ENCODE data around the gene HLA-DRB5. TPM values are rescaled to one million over a fixed set of nuclear protein-coding genes. Genes with fewer than 3 reads are reported as not detected.

Gene HLA-DRB5
- total RNA-seq (2021; fragmentation: NEBNext Ultra II Directional; extraction: Animal tissue kit (Norgen Biotek cat#: 25700)) (1.0 and 1.4 TPM in 2 replicates), polyA plus RNA-seq (2011; rRNA removed) (0.83 and 0.86 TPM in 2 replicates), polyA minus RNA-seq (2011; rRNA and poly(A)+ RNA removed) (0.32 and 0.57 TPM in 2 replicates)
- 1.0 TPM for polyA plus RNA-seq (2011; cell fraction: cytosol; rRNA removed)
- polyA plus RNA-seq (2011; cell fraction: nucleus; rRNA removed) = 1.1 TPM
- 0.63 to 1.5 TPM (median 0.94 TPM) in 4 replicates for polyA plus RNA-seq (2012, experiment 1 of 2)
- 0.47 TPM for polyA plus RNA-seq (2012, experiment 2 of 2)
- polyA plus RNA-seq (2013, experiment 1 of 2) = 0.41 TPM
- polyA plus RNA-seq (2013, experiment 2 of 2) = 0.37 TPM
- not detected for polyA minus RNA-seq (2011; cell fraction: cytosol; rRNA and poly(A)+ RNA removed)
- polyA minus RNA-seq (2011; cell fraction: nucleus; rRNA and poly(A)+ RNA removed) = not detected
- long read RNA-seq, experiment 1 = 0 reads
- long read RNA-seq, experiment 2 = 0 reads

- Histone ChIP-seq H4K5ac (ENCODE audit: insufficient read length, low read depth, low read length) (no peak within 1 kb of the TSS), H4K8ac (ENCODE audit: extremely low read depth, insufficient read depth, low read length) (no peak within 1 kb of the TSS), H3K79me2 (ENCODE audit: control insufficient read depth in 1 of 2, insufficient read depth in 2 of 2, low read length in 2 of 2) (no peaks in the 10 kb centered on the region), H3K9ac (replicated peaks in 1 of 4; ENCODE audit: extremely low read depth in 1 of 4, low read depth in 3 of 4, low read length in 3 of 4) (no peak within 1 kb of the TSS), H3K27me3 (replicated peaks in 1 of 4; ENCODE audit: control insufficient read depth in 3 of 4, extremely low read depth in 1 of 4, insufficient read depth in 3 of 4, low read length in 3 of 4) (no peaks in the 10 kb centered on the region), H3K23me2 (ENCODE audit: low read depth, low read length) (no peaks in the 10 kb centered on the region), H3K23ac (ENCODE audit: insufficient read length) (no peak within 1 kb of the TSS), H3K4me2 (ENCODE audit: insufficient read depth in 1 of 2, low read depth in 2 of 2, low read length in 2 of 2) (no peak within 1 kb of the TSS), H3K79me1 (ENCODE audit: low read depth, low read length) (no peaks in the 10 kb centered on the region), H2BK20ac (ENCODE audit: low read length) (no peak within 1 kb of the TSS), H3K18ac (ENCODE audit: extremely low read depth, low read length) (no peak within 1 kb of the TSS), H2AK5ac (ENCODE audit: low read depth, low read length) (no peak within 1 kb of the TSS), H4K20me1 (replicated peaks in 1 of 2; ENCODE audit: control insufficient read depth in 1 of 2, insufficient read depth in 2 of 2, low read length in 2 of 2) (no peaks in the 10 kb centered on the region), H3K14ac (ENCODE audit: insufficient read length) (no peak within 1 kb of the TSS), H3K27ac (ENCODE audit: low read depth, low read length) (no peak within 1 kb of the TSS), H2BK5ac (ENCODE audit: low read depth, low read length) (no peak within 1 kb of the TSS), H4K91ac (replicated peaks; ENCODE audit: insufficient read length, low read length) (no peak within 1 kb of the TSS), H3K4ac (replicated peaks; ENCODE audit: insufficient read length, low read depth, low read length) (no peak within 1 kb of the TSS), H2AFZ (ENCODE audit: low read length) (peak within 1 kb of the TSS; percentile 44; the same call in 1 of the 2 replicates), H2BK12ac (ENCODE audit: low read depth, low read length) (no peak within 1 kb of the TSS), H2BK15ac (ENCODE audit: low read length) (no peak within 1 kb of the TSS), H3K4me3 (ENCODE audit: extremely low read depth in 1 of 4, insufficient read depth in 2 of 4, low read depth in 3 of 4, low read length in 4 of 4) (no peak within 1 kb of the TSS), H3K9me3 (ENCODE audit: insufficient read depth in 2 of 2, low read depth in 1 of 2, low read length in 1 of 2) (no peaks in the 10 kb centered on the region), H3K36me3 (ENCODE audit: control insufficient read depth in 2 of 4, insufficient read depth in 4 of 4, low read length in 3 of 4) (no peaks in the 10 kb centered on the region), H3K4me1 (replicated peaks in 1 of 4; ENCODE audit: control insufficient read depth in 3 of 4, insufficient read depth in 4 of 4, low read length in 3 of 4) (no peaks in the 10 kb centered on the region), H2BK120ac (replicated peaks; ENCODE audit: low read depth, low read length) (no peak within 1 kb of the TSS), H3K56ac (replicated peaks; ENCODE audit: insufficient read length, low read depth, low read length) (no peak within 1 kb of the TSS)
- ChIA-PET POLR2A (ENCODE audit: partially characterized antibody) (no interaction called here), CTCF (ENCODE audit: partially characterized antibody) (no interaction called here)
- DNase-seq (ENCODE audit: low read depth in 1 of 2, low spot score in 2 of 2) (no peak), FAIRE-seq (no peak)
- TF ChIP-seq NRF1 (IDR thresholded peaks at IDR 0.05; ENCODE audit: low read depth, low read length) (no peak), RFX5 (IDR thresholded peaks at IDR 0.05; ENCODE audit: borderline replicate concordance, low read depth, low read length) (peak; percentile 85), JUN (IDR thresholded peaks at IDR 0.05; ENCODE audit: low read depth, low read length) (no peak), CEBPB (IDR thresholded peaks at IDR 0.05; ENCODE audit: low read depth, low read length) (no peak)
- WGBS, 2 experiments (ENCODE audit: extremely low coverage in 1 of 2, insufficient coverage in 1 of 2, insufficient read length in 1 of 2, insufficient replicate concordance in 2 of 2, low coverage in 1 of 2, low lambda C conversion rate in 2 of 2, missing lambda C conversion rate in 1 of 2) = 43% methylated on average over 3 of the region's 4 CpGs; no CpG with 5 or more reads in 1 of the 2 experiments
Measured at GRCh38 chr6:32529697-32530430, at the start of gene HLA-DRB5. TSS of gene HLA-DRB5 (minus strand) at chr6:32530287. CDS start at chr6:32530224, 63 bp downstream.
